ENCODE measurements around the gene RFT1. TPM values are rescaled to one million over a fixed set of nuclear protein-coding genes. Genes with fewer than 3 reads are reported as not detected.
A peak's percentile ranks its signal among the peaks of the same experiment; 100 is the strongest.

The RFT1 gene, protein sequence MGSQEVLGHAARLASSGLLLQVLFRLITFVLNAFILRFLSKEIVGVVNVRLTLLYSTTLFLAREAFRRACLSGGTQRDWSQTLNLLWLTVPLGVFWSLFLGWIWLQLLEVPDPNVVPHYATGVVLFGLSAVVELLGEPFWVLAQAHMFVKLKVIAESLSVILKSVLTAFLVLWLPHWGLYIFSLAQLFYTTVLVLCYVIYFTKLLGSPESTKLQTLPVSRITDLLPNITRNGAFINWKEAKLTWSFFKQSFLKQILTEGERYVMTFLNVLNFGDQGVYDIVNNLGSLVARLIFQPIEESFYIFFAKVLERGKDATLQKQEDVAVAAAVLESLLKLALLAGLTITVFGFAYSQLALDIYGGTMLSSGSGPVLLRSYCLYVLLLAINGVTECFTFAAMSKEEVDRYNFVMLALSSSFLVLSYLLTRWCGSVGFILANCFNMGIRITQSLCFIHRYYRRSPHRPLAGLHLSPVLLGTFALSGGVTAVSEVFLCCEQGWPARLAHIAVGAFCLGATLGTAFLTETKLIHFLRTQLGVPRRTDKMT
- 10 to 100 TPM in 1 of 4 donors, 1 to 10 TPM in 3; 6.8 to 10.3 (median 9.0) TPM for total RNA-seq

DNA sequence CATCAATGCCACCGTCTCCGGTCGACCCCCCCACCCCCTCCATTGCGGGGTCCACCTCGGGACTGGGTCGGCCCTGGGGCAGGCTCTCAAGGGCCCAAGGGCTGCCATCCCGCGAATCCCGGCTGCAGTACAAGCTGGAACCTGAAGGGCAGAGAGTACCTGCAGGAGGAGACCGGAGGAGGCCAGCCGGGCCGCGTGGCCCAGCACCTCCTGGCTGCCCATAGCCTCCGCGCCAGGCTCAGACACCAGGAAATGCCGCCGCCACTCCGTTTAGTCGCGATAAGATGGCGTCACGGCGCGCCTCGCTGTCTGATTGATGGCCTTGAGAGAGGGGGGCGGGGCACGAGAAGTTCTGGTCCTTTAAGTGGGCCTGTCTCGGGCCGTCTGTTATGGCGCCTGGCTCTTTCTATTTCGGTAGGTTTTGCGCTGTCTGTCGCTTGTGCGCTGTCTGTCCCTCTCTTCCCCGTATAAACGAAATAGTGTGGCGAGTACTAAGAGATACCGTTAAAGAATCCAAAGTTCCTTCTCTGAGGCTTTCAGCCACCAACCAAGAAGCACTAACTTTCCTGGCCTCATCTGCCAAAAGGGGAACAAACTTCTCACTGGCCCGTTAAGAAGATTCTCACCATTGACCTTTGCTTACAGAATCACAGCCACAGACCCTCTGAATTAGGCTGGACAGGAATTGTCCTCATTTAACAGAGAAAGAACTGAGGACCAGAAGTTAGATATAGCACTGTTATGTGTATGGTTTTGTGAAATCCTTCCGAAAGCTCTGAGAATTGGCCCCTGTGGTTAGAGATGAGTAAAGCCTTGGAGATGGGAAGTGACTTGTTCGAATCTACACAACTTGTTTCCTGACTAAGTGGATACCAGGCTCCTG lies at the start of gene RFT1:
Gene RFT1 (minus strand): TSS at position 257 of the 883 bp plus-strand sequence. CDS start 35 bp downstream, at position 222.
- peaks cover 3 to 8% (median 7%) of the 10 kb centered on the region in 4 donors for H3K36me3 ChIP-seq
- peak; percentile 100 for DNase-seq (ENCODE audit: extremely low spot score)
- intact Hi-C loops (cut with DNase I): loop anchor here (5.0 kb wide), 1 partner anchor 67 kb away; no protein-coding TSS in a partner anchor
- WGBS: 9% methylated on average over 14 of the region's 41 CpGs
- peaks cover 15 to 42% (median 33%) of the 10 kb centered on the region in 4 donors for H3K4me1 ChIP-seq
- H3K4me3 ChIP-seq: peak within 1 kb of the TSS; percentile 70 to 93 (median 80)
- TF ChIP-seq EP300 (IDR thresholded peaks at IDR 0.05) (no peak), POLR2A (IDR thresholded peaks at IDR 0.05; ENCODE audit: low read depth) (peak; percentile 25), POLR2AphosphoS5 (IDR thresholded peaks at IDR 0.05) (peak; percentile 86 to 93)
- TF ChIP-seq, protein P1, sequence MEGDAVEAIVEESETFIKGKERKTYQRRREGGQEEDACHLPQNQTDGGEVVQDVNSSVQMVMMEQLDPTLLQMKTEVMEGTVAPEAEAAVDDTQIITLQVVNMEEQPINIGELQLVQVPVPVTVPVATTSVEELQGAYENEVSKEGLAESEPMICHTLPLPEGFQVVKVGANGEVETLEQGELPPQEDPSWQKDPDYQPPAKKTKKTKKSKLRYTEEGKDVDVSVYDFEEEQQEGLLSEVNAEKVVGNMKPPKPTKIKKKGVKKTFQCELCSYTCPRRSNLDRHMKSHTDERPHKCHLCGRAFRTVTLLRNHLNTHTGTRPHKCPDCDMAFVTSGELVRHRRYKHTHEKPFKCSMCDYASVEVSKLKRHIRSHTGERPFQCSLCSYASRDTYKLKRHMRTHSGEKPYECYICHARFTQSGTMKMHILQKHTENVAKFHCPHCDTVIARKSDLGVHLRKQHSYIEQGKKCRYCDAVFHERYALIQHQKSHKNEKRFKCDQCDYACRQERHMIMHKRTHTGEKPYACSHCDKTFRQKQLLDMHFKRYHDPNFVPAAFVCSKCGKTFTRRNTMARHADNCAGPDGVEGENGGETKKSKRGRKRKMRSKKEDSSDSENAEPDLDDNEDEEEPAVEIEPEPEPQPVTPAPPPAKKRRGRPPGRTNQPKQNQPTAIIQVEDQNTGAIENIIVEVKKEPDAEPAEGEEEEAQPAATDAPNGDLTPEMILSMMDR (IDR thresholded peaks at IDR 0.05): peak in 2 of 3 experiments; percentile 6 to 44
- no peaks in the 10 kb centered on the region for H3K9me3 ChIP-seq
- no peaks in the 10 kb centered on the region for H3K27me3 ChIP-seq
- H3K27ac ChIP-seq (replicated peaks in 1 of 4): peak within 1 kb of the TSS; percentile 84 to 93 (median 88)

DNA sequence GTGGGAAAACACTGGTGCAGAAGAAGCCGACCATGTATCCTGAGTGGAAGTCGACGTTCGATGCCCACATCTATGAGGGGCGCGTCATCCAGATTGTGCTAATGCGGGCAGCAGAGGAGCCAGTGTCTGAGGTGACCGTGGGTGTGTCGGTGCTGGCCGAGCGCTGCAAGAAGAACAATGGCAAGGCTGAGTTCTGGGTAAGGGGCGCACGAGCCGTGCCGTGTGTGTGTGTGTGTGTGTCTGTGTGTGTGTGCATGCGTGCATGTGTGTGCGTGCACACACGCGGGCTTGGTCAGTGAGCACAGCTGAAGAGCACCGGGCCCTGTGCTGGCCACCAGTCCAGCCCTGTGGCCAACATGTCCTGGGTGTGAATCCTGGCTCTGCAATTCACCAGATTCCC lies 49.3 kb upstream of the RFT1 start:
- intact Hi-C loops (cut with DNase I): no loop called here
- H3K27me3 ChIP-seq: no peaks in the 10 kb centered on the region
- DNase-seq (ENCODE audit: extremely low spot score): no peak
- H3K9me3 ChIP-seq: no peaks in the 10 kb centered on the region
- peaks cover 0 to 10% (median 0%) of the 10 kb centered on the region in 4 donors for H3K4me1 ChIP-seq
- H3K36me3 ChIP-seq: peaks cover 13 to 70% (median 65%) of the 10 kb centered on the region in 4 donors
- TF ChIP-seq, protein P1 (IDR thresholded peaks at IDR 0.05): no peak
- no peak for TF ChIP-seq EP300 (IDR thresholded peaks at IDR 0.05)
- TF ChIP-seq POLR2AphosphoS5 (IDR thresholded peaks at IDR 0.05): no peak
- no peak for TF ChIP-seq POLR2A (IDR thresholded peaks at IDR 0.05; ENCODE audit: low read depth)
- H3K27ac ChIP-seq (replicated peaks in 1 of 4): no peak overlapping the region
- H3K4me3 ChIP-seq: no peak overlapping the region
- 98% methylated on average over 13 of the region's 20 CpGs for WGBS

DNA sequence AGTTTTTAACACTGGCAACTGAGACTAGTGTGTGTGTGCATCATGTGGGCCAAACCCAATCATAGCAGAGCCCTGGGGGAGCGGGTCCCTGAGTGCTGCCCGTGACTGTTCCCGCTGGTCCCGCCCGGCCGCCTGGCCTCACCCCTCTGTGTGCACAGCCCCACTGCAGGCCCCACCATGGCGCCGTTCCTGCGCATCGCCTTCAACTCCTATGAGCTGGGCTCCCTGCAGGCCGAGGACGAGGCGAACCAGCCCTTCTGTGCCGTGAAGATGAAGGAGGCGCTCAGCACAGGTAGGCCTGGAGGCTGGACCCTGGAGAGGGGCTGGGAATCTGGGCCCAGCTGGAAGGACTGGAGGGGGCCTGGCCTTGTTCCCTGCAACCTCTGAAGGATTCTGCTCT lies 48.0 kb upstream of the RFT1 start:
- Histone ChIP-seq H3K27ac (replicated peaks in 1 of 4) (no peak overlapping the region), H3K4me1 (peaks cover 0 to 10% (median 0%) of the 10 kb centered on the region in 4 donors), H3K4me3 (no peak overlapping the region), H3K9me3 (no peaks in the 10 kb centered on the region), H3K36me3 (peaks cover 7 to 70% (median 62%) of the 10 kb centered on the region in 4 donors), H3K27me3 (no peaks in the 10 kb centered on the region)
- DNase-seq (ENCODE audit: extremely low spot score): no peak
- intact Hi-C loops (cut with DNase I): no loop called here
- no CpG with 5 or more reads among the region's 15 CpGs for WGBS
- TF ChIP-seq POLR2A (IDR thresholded peaks at IDR 0.05; ENCODE audit: low read depth): no peak
- TF ChIP-seq EP300 (IDR thresholded peaks at IDR 0.05): no peak

DNA sequence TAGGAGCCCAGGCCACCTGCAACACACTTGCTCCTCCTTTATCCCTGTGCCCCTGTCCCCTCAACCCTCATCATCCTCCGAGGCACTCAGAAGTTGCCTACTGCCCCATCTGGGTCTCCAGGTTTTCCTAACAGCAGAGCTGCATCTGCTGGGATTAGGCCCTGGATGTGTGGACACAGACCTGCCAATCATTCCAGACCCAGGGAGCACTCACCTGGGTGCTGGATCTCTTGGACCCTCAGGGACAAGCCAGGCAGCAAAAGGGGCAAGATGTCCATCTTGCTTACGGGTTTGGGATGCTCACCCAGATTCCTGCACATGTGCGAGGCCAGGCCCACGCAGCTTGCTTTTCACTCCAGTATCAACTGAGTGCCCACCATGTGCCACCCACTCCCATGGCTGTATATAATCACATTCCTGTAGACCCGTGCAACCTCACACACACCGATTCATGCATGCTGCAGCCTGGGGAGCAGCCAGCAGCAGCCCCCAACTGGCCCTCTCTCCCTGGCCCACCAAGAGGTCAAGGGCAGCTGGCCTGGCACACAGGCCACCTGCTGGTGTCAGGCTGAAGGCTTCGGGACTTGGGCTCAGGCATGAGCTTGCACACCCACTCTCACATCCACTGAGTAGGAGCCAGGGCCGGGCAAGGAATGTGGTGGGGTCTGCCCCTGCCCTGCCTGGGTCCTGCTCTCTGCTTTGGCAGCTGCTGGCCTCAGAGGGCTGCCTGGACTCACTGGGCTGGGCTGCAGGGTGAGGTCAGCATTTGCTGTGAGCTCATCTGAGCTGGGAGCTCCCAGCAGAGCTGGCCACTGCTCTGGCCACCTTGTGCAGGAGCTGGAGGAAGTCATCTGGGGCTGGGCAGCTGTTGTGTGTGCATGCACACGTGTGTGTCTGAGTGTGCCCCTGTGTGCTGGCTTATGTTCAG lies 45.6 kb upstream of the RFT1 start:
- 76% methylated on average over 5 of the region's 9 CpGs for WGBS
- intact Hi-C loops (cut with DNase I): no loop called here
- DNase-seq (ENCODE audit: extremely low spot score): no peak
- no peaks in the 10 kb centered on the region for H3K27me3 ChIP-seq
- no peak overlapping the region for H3K27ac ChIP-seq (replicated peaks in 1 of 4)
- H3K9me3 ChIP-seq: no peaks in the 10 kb centered on the region
- H3K36me3 ChIP-seq: peaks cover 4 to 46% (median 42%) of the 10 kb centered on the region in 4 donors
- H3K4me3 ChIP-seq: no peak overlapping the region
- peaks cover 0 to 27% (median 14%) of the 10 kb centered on the region in 4 donors for H3K4me1 ChIP-seq
- no peak for TF ChIP-seq POLR2A (IDR thresholded peaks at IDR 0.05; ENCODE audit: low read depth)
- TF ChIP-seq POLR2AphosphoS5 (IDR thresholded peaks at IDR 0.05): no peak
- no peak for TF ChIP-seq EP300 (IDR thresholded peaks at IDR 0.05)
- TF ChIP-seq, protein P1 (IDR thresholded peaks at IDR 0.05): no peak

Data from esophagus muscularis mucosa (tissue), 4 donors.